Central memory CD8-positive, alpha-beta T cell (primary cell): ENCODE measurements around the gene TICAM2.

Source experiments
- ATAC-seq: fragments of 150-1000 bp; cut with Tn5 transposase; replicated peaks from 2 replicates; pipeline ENCODE4 v1.10.0; 2022; ENCODE audit warnings: mild to moderate bottlenecking, moderate FRiP score, moderate number of reproducible peaks; ENCODE audit not compliant: poor library complexity, severe bottlenecking; ENCODE audit errors: extremely low read depth
- DNase-seq, 2 donors: peaks; one replicate each; pipeline ENCODE4 v3.0.0; 2021; ENCODE audit warnings: low spot score in 2 of 2
- H3K27ac Mint-ChIP-seq: one replicate; pipeline ENCODE4 v1.8.0; 2022; ENCODE audit warnings: low read depth, mild to moderate bottlenecking, moderate library complexity, mixed read lengths
- H3K27me3 Mint-ChIP-seq: one replicate; pipeline ENCODE4 v1.8.0; 2022; ENCODE audit warnings: mixed read lengths
- H3K36me3 Mint-ChIP-seq: one replicate; pipeline ENCODE4 v1.8.0; 2022; ENCODE audit warnings: mild to moderate bottlenecking, moderate library complexity, mixed read lengths; ENCODE audit not compliant: insufficient read depth
- H3K4me1 Mint-ChIP-seq: one replicate; pipeline ENCODE4 v1.8.0; 2022; ENCODE audit warnings: mixed read lengths
- H3K4me3 Mint-ChIP-seq: one replicate; pipeline ENCODE4 v1.8.0; 2022; ENCODE audit warnings: mild to moderate bottlenecking, moderate library complexity, mixed read lengths
- H3K9me3 Mint-ChIP-seq: one replicate; pipeline ENCODE4 v1.8.0; 2022; ENCODE audit warnings: mixed read lengths

TICAM2 gene

GRCh38 chr5:115578657-115579056 lies 23.6 kb downstream of the TICAM2 start:
- Mint-ChIP-seq H3K4me1 (no peaks in the 10 kb centered on the region), H3K4me3 (no peak overlapping the region)
- no peak for ATAC-seq

GRCh38 chr5:115577741-115578140 lies 24.5 kb downstream of the TICAM2 start:
- no peaks in the 10 kb centered on the region for H3K9me3 Mint-ChIP-seq
- DNase-seq (no peak), ATAC-seq (no peak)
- H3K4me3 Mint-ChIP-seq = no peak overlapping the region
- H3K36me3 Mint-ChIP-seq = no peaks in the 10 kb centered on the region
- H3K4me1 Mint-ChIP-seq = no peaks in the 10 kb centered on the region
- no peak overlapping the region for H3K27ac Mint-ChIP-seq
- H3K27me3 Mint-ChIP-seq = no peaks in the 10 kb centered on the region

More at GRCh38 chr5:115578657-115579056, 23.6 kb downstream of the TICAM2 start:
- no peaks in the 10 kb centered on the region for H3K36me3 Mint-ChIP-seq
- no peak overlapping the region for H3K27ac Mint-ChIP-seq
- no peaks in the 10 kb centered on the region for H3K9me3 Mint-ChIP-seq
- H3K27me3 Mint-ChIP-seq = no peaks in the 10 kb centered on the region
- DNase-seq = no peak

GRCh38 chr5:115577329-115577728 lies 24.9 kb downstream of the TICAM2 start:
- H3K4me1 Mint-ChIP-seq = no peaks in the 10 kb centered on the region
- H3K27ac Mint-ChIP-seq = no peak overlapping the region
- DNase-seq = no peak
- no peaks in the 10 kb centered on the region for H3K36me3 Mint-ChIP-seq
- H3K4me3 Mint-ChIP-seq = no peak overlapping the region
- no peaks in the 10 kb centered on the region for H3K27me3 Mint-ChIP-seq
- no peaks in the 10 kb centered on the region for H3K9me3 Mint-ChIP-seq
- no peak for ATAC-seq

DNA sequence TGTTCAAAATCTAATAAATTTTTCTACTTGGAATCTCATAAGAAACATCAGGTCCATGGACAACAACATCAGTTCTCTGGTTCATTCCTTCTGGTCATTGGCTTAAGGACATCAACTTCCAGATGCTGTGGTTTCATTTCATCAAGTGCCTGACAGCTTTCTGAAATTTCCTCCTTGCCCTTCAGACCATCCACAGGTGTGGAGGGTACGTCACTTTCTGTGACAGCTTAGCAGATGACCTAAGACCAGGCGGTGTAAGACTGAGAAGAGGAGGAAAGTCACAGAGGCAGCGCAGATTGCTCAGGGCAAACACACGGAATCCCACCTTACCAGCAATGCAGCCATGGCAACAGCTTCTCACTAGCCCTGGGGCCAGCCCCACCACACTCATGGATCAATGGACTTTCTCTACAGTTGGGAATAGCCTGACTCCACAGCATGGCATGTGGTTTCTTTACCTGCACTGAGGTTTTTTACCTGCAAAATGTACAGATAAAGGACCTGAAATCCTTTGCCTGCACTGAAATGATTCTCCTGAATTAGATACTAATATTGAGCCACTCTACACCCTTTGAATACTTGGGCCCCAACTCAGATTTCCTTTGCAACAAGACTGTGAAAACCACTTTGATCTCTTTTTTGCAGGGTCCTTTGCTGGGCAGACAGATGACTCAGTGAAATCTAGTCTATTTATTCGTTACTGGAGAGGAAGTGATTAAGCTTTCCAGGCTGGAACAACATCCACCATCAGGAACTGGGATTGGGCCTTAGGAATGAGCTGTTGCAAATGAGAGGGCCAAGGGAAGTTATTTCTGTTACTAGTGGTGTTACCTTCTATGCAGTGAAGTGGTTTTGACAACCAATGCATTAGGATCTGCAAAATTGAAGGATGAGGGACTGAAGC lies 26.9 kb downstream of the TICAM2 start:
- Mint-ChIP-seq H3K36me3 (no peaks in the 10 kb centered on the region), H3K4me1 (no peaks in the 10 kb centered on the region), H3K27me3 (no peaks in the 10 kb centered on the region), H3K4me3 (no peak overlapping the region), H3K9me3 (no peaks in the 10 kb centered on the region), H3K27ac (no peak overlapping the region)
- ATAC-seq = no peak
- DNase-seq = no peak

GRCh38 chr5:115573133-115573532 lies 29.1 kb downstream of the TICAM2 start:
- H3K4me3 Mint-ChIP-seq = no peak overlapping the region
- no peaks in the 10 kb centered on the region for H3K36me3 Mint-ChIP-seq
- no peaks in the 10 kb centered on the region for H3K4me1 Mint-ChIP-seq
- no peaks in the 10 kb centered on the region for H3K27me3 Mint-ChIP-seq
- no peak for ATAC-seq
- no peak for DNase-seq
- no peaks in the 10 kb centered on the region for H3K9me3 Mint-ChIP-seq
- H3K27ac Mint-ChIP-seq = no peak overlapping the region

GRCh38 chr5:115571441-115571878 lies 30.8 kb downstream of the TICAM2 start:
- no peak overlapping the region for H3K27ac Mint-ChIP-seq
- ATAC-seq = no peak
- H3K36me3 Mint-ChIP-seq = no peaks in the 10 kb centered on the region
- H3K4me1 Mint-ChIP-seq = no peaks in the 10 kb centered on the region
- DNase-seq = no peak
- H3K4me3 Mint-ChIP-seq = no peak overlapping the region
- no peaks in the 10 kb centered on the region for H3K27me3 Mint-ChIP-seq
- H3K9me3 Mint-ChIP-seq = no peaks in the 10 kb centered on the region

- Mint-ChIP-seq H3K36me3 (no peaks in the 10 kb centered on the region), H3K27me3 (no peaks in the 10 kb centered on the region), H3K4me1 (no peaks in the 10 kb centered on the region), H3K9me3 (no peaks in the 10 kb centered on the region), H3K4me3 (no peak overlapping the region), H3K27ac (no peak overlapping the region)
- DNase-seq (no peak), ATAC-seq (no peak)
Observed at GRCh38 chr5:115568668-115569067, 33.6 kb downstream of the TICAM2 start.

- no peak for ATAC-seq
- Mint-ChIP-seq H3K4me3 (no peak overlapping the region), H3K9me3 (no peaks in the 10 kb centered on the region), H3K4me1 (no peaks in the 10 kb centered on the region), H3K36me3 (peaks cover 1% of the 10 kb centered on the region), H3K27ac (no peak overlapping the region), H3K27me3 (no peaks in the 10 kb centered on the region)
- no peak for DNase-seq
Observed at GRCh38 chr5:115565233-115565632, 37.0 kb downstream of the TICAM2 start.

DNA sequence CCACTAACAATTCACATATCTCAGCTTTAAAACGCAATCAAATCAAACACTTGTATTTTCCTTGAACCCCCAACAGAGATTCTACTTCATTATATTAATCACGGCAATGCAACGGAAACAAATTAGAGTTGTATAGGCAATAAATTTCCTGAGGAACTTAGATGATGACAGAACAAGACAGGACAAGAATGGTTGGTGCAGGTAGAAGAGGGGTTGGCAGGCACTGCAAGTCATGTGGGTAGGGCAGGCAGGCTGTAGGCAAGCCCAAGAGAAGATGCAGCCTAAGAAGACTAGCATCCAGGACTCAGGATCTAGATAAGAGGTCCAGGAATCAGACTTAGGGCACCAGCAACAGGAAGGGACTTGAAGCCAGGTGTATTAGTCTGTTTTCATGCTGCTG lies 41.1 kb downstream of the TICAM2 start:
- ATAC-seq (no peak), DNase-seq (no peak)
- H3K27ac Mint-ChIP-seq = no peak overlapping the region
- H3K9me3 Mint-ChIP-seq = no peaks in the 10 kb centered on the region
- H3K4me3 Mint-ChIP-seq = no peak overlapping the region
- H3K27me3 Mint-ChIP-seq = no peaks in the 10 kb centered on the region
- H3K36me3 Mint-ChIP-seq = peaks cover 1% of the 10 kb centered on the region
- H3K4me1 Mint-ChIP-seq = no peaks in the 10 kb centered on the region

DNA sequence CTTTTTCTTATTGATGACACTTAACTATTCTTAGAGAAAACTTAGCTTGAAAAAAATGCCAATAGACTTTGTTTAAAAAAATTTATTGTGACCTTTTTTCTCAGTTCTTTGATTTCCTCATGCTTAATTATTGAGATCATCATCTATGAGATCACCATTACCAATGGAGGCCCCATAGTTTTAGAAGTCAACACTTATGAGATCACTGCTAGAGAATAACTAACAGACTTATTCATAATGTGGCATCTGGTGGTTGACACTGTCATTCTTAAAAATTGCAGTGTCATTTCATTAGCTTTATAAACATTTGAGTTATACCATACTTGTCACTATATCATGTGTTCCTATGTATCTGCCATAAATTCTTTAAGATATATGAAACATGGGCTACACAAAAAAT lies 42.8 kb downstream of the TICAM2 start:
- Mint-ChIP-seq H3K4me3 (no peak overlapping the region), H3K27ac (no peak overlapping the region)
- ATAC-seq = no peak

GRCh38 chr5:115558388-115558956 lies 43.8 kb downstream of the TICAM2 start:
- ATAC-seq = no peak
- peaks cover 1% of the 10 kb centered on the region for H3K36me3 Mint-ChIP-seq
- no peaks in the 10 kb centered on the region for H3K27me3 Mint-ChIP-seq
- H3K27ac Mint-ChIP-seq = no peak overlapping the region
- no peak for DNase-seq
- H3K9me3 Mint-ChIP-seq = no peaks in the 10 kb centered on the region
- no peak overlapping the region for H3K4me3 Mint-ChIP-seq
- H3K4me1 Mint-ChIP-seq = no peaks in the 10 kb centered on the region

More for the DNA sequence above, 42.8 kb downstream of the TICAM2 start:
- Mint-ChIP-seq H3K27me3 (no peaks in the 10 kb centered on the region), H3K36me3 (peaks cover 1% of the 10 kb centered on the region), H3K9me3 (no peaks in the 10 kb centered on the region), H3K4me1 (no peaks in the 10 kb centered on the region)
- DNase-seq = no peak

- no peak for DNase-seq
- no peaks in the 10 kb centered on the region for H3K9me3 Mint-ChIP-seq
- ATAC-seq = no peak
- H3K4me1 Mint-ChIP-seq = no peaks in the 10 kb centered on the region
- H3K36me3 Mint-ChIP-seq = peaks cover 1% of the 10 kb centered on the region
- H3K27ac Mint-ChIP-seq = no peak overlapping the region
- no peaks in the 10 kb centered on the region for H3K27me3 Mint-ChIP-seq
- H3K4me3 Mint-ChIP-seq = no peak overlapping the region
Observed at GRCh38 chr5:115557667-115558387, 44.5 kb downstream of the TICAM2 start.
